GM23338 (cell line): ENCODE results near the gene SMIM22. TPM values are rescaled to one million over a fixed set of nuclear protein-coding genes. Genes with fewer than 3 reads are reported as not detected.

ENCODE experiments used
- ATAC-seq: fragments of 200-7000 bp; cut with Tn5 transposase; 3 replicates; pipeline ENCODE4 v1.9.1; 2020
- DNase-seq: peaks from one replicate; pipeline ENCODE4 v3.0.0-alpha.2; 2015; ENCODE audit warnings: low spot score
- H2AFZ ChIP-seq: fragments of 200-600 bp; sonication (generic); 2 replicates; pipeline ENCODE4 v1.8.0; 2016; ENCODE audit warnings: antibody characterized with exemption, mild to moderate bottlenecking, moderate library complexity
- H3F3A ChIP-seq: fragments of 200-600 bp; sonication (generic); replicated peaks from 2 replicates; pipeline ENCODE4 v1.8.0; 2017; ENCODE audit warnings: antibody characterized with exemption, mixed run types, low read depth
- H3K27ac ChIP-seq: fragments of 200-600 bp; sonication (generic); 2 replicates; pipeline ENCODE4 v1.6.1; 2016; ENCODE audit warnings: low read depth
- H3K27me3 ChIP-seq: fragments of 200-600 bp; sonication (generic); 2 replicates; pipeline ENCODE4 v1.8.0; 2016; ENCODE audit warnings: mild to moderate bottlenecking, mixed run types, moderate library complexity; ENCODE audit not compliant: insufficient read depth
- H3K36me3 ChIP-seq: fragments of 200-600 bp; sonication (generic); 2 replicates; pipeline ENCODE4 v1.8.0; 2016; ENCODE audit warnings: mild to moderate bottlenecking; ENCODE audit not compliant: insufficient read depth
- H3K4me1 ChIP-seq: fragments of 200-600 bp; sonication (generic); 2 replicates; pipeline ENCODE4 v1.8.0; 2016; ENCODE audit warnings: mild to moderate bottlenecking, moderate library complexity; ENCODE audit not compliant: insufficient read depth
- H3K4me2 ChIP-seq: fragments of 200-600 bp; sonication (generic); 2 replicates; pipeline ENCODE4 v1.7.1; 2017; ENCODE audit warnings: mixed run types
- H3K4me3 ChIP-seq: fragments of 200-600 bp; sonication (generic); 2 replicates; pipeline ENCODE4 v1.6.1; 2016; ENCODE audit warnings: mixed run types
- H3K79me2 ChIP-seq: fragments of 200-600 bp; sonication (generic); replicated peaks from 2 replicates; pipeline ENCODE4 v1.8.0; 2017; ENCODE audit warnings: mild to moderate bottlenecking; ENCODE audit not compliant: insufficient read depth
- H3K9me2 ChIP-seq: fragments of 200-600 bp; sonication (generic); 2 replicates; pipeline ENCODE4 v1.8.0; 2017; ENCODE audit not compliant: insufficient read depth
- H4K20me1 ChIP-seq: fragments of 200-600 bp; sonication (generic); replicated peaks from 2 replicates; pipeline ENCODE4 v1.8.0; 2017; ENCODE audit warnings: mild to moderate bottlenecking; ENCODE audit not compliant: insufficient read depth
- H3K27ac Mint-ChIP-seq: 2 replicates; pipeline ENCODE4 v1.8.0; 2020; ENCODE audit warnings: inconsistent platforms, mild to moderate bottlenecking, moderate library complexity, mixed read lengths
- H3K27me3 Mint-ChIP-seq: 3 replicates; pipeline ENCODE4 v1.8.0; 2022; ENCODE audit warnings: low read depth, mild to moderate bottlenecking, moderate library complexity, mixed read lengths, inconsistent platforms; ENCODE audit not compliant: insufficient read depth, poor library complexity
- H3K36me3 Mint-ChIP-seq: 3 replicates; pipeline ENCODE4 v1.8.0; 2021; ENCODE audit warnings: low read depth, mild to moderate bottlenecking, inconsistent platforms, moderate library complexity, mixed read lengths
- H3K4me1 Mint-ChIP-seq: 3 replicates; pipeline ENCODE4 v1.8.0; 2020; ENCODE audit warnings: mild to moderate bottlenecking, inconsistent platforms, mixed read lengths
- H3K4me3 Mint-ChIP-seq: 3 replicates; pipeline ENCODE4 v1.8.0; 2021; ENCODE audit warnings: moderate library complexity, mild to moderate bottlenecking, inconsistent platforms, mixed read lengths
- H3K9me3 Mint-ChIP-seq: 3 replicates; pipeline ENCODE4 v1.8.0; 2020; ENCODE audit warnings: moderate library complexity, mild to moderate bottlenecking, inconsistent platforms, mixed read lengths
- CREB1 ChIP-seq: fragments of 250-450 bp; sonication (Bioruptor Pico); IDR thresholded peaks from 2 replicates; pipeline ENCODE4 v1.5.0; 2020; ENCODE audit warnings: low read depth, mild to moderate bottlenecking, moderate library complexity
- CTCF ChIP-seq, 2 experiments: fragments of 200-600 bp in 1 of 2; sonication (generic) in 1 of 2; conservative IDR thresholded peaks; 2 replicates each; pipeline versions ENCODE4 v1.5.1 to v1.6.1; 2016 to 2017; ENCODE audit warnings: antibody characterized with exemption in 2 of 2, low read depth in 2 of 2, mild to moderate bottlenecking in 2 of 2, moderate library complexity in 1 of 2
- ETS1 ChIP-seq: IDR thresholded peaks from 2 replicates; pipeline ENCODE4 v1.6.1; 2016; ENCODE audit warnings: antibody characterized with exemption
- EZH2 ChIP-seq: fragments of 200-600 bp; sonication (generic); IDR thresholded peaks from one replicate; pipeline ENCODE4 v1.8.0; 2017; ENCODE audit warnings: antibody characterized with exemption, mild to moderate bottlenecking, low read depth; ENCODE audit not compliant: unreplicated experiment
- EZH2phosphoT487 ChIP-seq: fragments of 200-600 bp; sonication (generic); IDR thresholded peaks from one replicate; pipeline ENCODE4 v1.8.1; 2018; ENCODE audit warnings: antibody characterized with exemption; ENCODE audit not compliant: unreplicated experiment
- JUNB ChIP-seq: IDR thresholded peaks from one replicate; pipeline ENCODE4 v1.6.1; 2016; ENCODE audit warnings: antibody characterized with exemption; ENCODE audit not compliant: unreplicated experiment
- NANOG ChIP-seq: IDR thresholded peaks from 2 replicates; pipeline ENCODE4 v1.6.1; 2016; ENCODE audit warnings: antibody characterized with exemption, borderline replicate concordance
- POLR2AphosphoS5 ChIP-seq: IDR thresholded peaks from 2 replicates; pipeline ENCODE4 v1.6.1; 2016; ENCODE audit warnings: antibody characterized with exemption, low read depth
- STAT1 ChIP-seq: IDR thresholded peaks from one replicate; pipeline ENCODE4 v1.6.1; 2016; ENCODE audit warnings: antibody characterized with exemption; ENCODE audit not compliant: unreplicated experiment
- ZNF114 ChIP-seq: fragments of 250-450 bp; sonication (Bioruptor Pico); IDR thresholded peaks from 2 replicates; pipeline ENCODE4 v1.5.0; 2020; ENCODE audit warnings: mild to moderate bottlenecking, moderate library complexity
- ZNF331 ChIP-seq: fragments of 250-450 bp; sonication (Bioruptor Pico); IDR thresholded peaks from 2 replicates; pipeline ENCODE4 v1.5.0; 2020; ENCODE audit warnings: low read depth, mild to moderate bottlenecking, moderate library complexity
- ZNF462 ChIP-seq: fragments of 250-450 bp; sonication (Bioruptor Pico); IDR thresholded peaks from 2 replicates; pipeline ENCODE4 v1.5.0; 2020; ENCODE audit warnings: mild to moderate bottlenecking, moderate library complexity
- polyA plus RNA-seq: library from polyadenylated mRNA; unstranded; fragments of >200 nt; fragmentation: Nextera tagmentation; extraction: Ambion mirVana; gene quantifications from 2 replicates; pipeline ENCODE4 v1.2.1, GENCODE V29; 2016
- total RNA-seq: library from RNA; depleted of rRNA; stranded (reverse); fragments of >200 nt; shearing (Covaris generic); gene quantifications from 2 replicates; pipeline ENCODE4 v1.2.3, GENCODE V29; 2014

The SMIM22 gene
- total and polyA plus RNA-seq, 2 experiments from 2014 or later = 1.4 TPM; not detected in 1

GRCh38 chr16:4750896-4751295 lies 44.3 kb upstream of the SMIM22 start:
- TF ChIP-seq ETS1 (no peak), ZNF462 (no peak), POLR2AphosphoS5 (no peak), EZH2 (no peak), CREB1 (CRISPR knock-in tag) (no peak), ZNF114 (CRISPR knock-in tag) (no peak), JUNB (no peak), NANOG (no peak), STAT1 (no peak), ZNF331 (no peak), CTCF (conservative IDR thresholded peaks at IDR 0.05; ENCODE audit: low read depth in 2 of 2) (no peak), EZH2phosphoT487 (no peak)
- no peaks in the 10 kb centered on the region for H3K4me1 ChIP-seq
- no peak overlapping the region for H3K4me2 ChIP-seq
- Mint-ChIP-seq H3K9me3 (peaks cover 6% of the 10 kb centered on the region; the same call in 2 of the 3 replicates), H3K4me1 (peaks cover 2% of the 10 kb centered on the region; the same call in 1 of the 3 replicates), H3K36me3 (peaks cover 32% of the 10 kb centered on the region), H3K27me3 (peaks cover 5% of the 10 kb centered on the region), H3K27ac (no peak overlapping the region), H3K4me3 (no peak overlapping the region)
- H4K20me1 ChIP-seq = no peaks in the 10 kb centered on the region; the same call in 1 of the 2 replicates
- H3K79me2 ChIP-seq = no peaks in the 10 kb centered on the region
- no peak overlapping the region for H3K27ac ChIP-seq
- DNase-seq = no peak
- ATAC-seq = no peak
- no peak overlapping the region for H2AFZ ChIP-seq
- H3K9me2 ChIP-seq = no peaks in the 10 kb centered on the region
- H3K27me3 ChIP-seq = no peaks in the 10 kb centered on the region
- peaks cover 11% of the 10 kb centered on the region; the same call in 1 of the 2 replicates for H3K36me3 ChIP-seq
- no peak overlapping the region for H3K4me3 ChIP-seq
- H3F3A ChIP-seq = no peaks in the 10 kb centered on the region
